B cell (primary cell): ENCODE measurements around the gene RABEP2.

ENCODE experiments used
- EZH2 ChIP-seq: IDR thresholded peaks from 2 replicates; pipeline ENCODE4 v1.6.1; 2012; ENCODE audit warnings: borderline replicate concordance, low read depth, mild to moderate bottlenecking, moderate library complexity, low read length; ENCODE audit not compliant: insufficient read depth, poor library complexity, severe bottlenecking
- TF ChIP-seq, protein P1 (sequence below): fragments of 200-600 bp; IDR thresholded peaks from one replicate; pipeline ENCODE4 v1.8.0; 2022; ENCODE audit warnings: antibody characterized with exemption, mild to moderate bottlenecking

DNA sequence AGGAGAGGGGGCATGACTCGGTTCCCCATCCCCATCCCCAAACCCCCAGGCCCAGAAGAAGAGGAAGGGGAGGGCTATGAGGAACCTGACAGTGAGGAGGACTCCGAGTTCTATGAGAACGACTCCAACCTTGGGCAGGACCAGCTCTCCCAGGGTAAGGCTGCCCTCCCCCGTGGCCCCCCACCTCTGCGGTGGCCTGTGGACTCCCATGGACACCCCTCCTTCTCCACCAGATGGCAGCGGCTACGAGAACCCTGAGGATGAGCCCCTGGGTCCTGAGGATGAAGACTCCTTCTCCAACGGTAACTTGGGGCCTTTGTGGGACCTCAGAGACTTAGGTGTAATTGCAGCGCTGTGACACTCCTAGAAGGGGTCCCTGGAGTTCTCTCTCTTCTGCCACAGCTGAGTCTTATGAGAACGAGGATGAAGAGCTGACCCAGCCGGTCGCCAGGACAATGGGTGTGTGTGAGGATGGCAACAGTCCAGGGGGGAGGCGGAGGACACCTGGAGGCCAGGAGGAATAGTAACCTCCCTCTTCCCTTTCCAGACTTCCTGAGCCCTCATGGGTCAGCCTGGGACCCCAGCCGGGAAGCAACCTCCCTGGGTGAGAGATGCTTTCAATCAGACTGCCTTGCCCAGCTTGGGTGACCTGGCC lies 12.3 kb upstream of the RABEP2 start:
- TF ChIP-seq, protein P1, sequence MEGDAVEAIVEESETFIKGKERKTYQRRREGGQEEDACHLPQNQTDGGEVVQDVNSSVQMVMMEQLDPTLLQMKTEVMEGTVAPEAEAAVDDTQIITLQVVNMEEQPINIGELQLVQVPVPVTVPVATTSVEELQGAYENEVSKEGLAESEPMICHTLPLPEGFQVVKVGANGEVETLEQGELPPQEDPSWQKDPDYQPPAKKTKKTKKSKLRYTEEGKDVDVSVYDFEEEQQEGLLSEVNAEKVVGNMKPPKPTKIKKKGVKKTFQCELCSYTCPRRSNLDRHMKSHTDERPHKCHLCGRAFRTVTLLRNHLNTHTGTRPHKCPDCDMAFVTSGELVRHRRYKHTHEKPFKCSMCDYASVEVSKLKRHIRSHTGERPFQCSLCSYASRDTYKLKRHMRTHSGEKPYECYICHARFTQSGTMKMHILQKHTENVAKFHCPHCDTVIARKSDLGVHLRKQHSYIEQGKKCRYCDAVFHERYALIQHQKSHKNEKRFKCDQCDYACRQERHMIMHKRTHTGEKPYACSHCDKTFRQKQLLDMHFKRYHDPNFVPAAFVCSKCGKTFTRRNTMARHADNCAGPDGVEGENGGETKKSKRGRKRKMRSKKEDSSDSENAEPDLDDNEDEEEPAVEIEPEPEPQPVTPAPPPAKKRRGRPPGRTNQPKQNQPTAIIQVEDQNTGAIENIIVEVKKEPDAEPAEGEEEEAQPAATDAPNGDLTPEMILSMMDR, result no peak
- no peak for TF ChIP-seq EZH2
